Activated CD4-positive, alpha-beta T cell treated with anti-CD3 and anti-CD28 coated beads for 36 hours (primary cell): ENCODE measurements around the gene MICU2. TPM values are rescaled to one million over a fixed set of nuclear protein-coding genes. Genes with fewer than 3 reads are reported as not detected.

Source experiments
- ATAC-seq: fragments of 200-7000 bp; cut with Tn5 transposase; one replicate; pipeline ENCODE4 v1.10.0; 2021; ENCODE audit warnings: mild to moderate bottlenecking, moderate library complexity
- CTCF ChIA-PET: fragments of 350-600 bp; sonication (Branson Sonifier 250); formaldehyde crosslinking; loops from one replicate; lab custom pipeline; 2021; ENCODE audit warnings: antibody characterized with exemption; lab: Charles Lee
- POLR2A ChIA-PET: fragments of 350-600 bp; sonication (Branson Sonifier 250); formaldehyde crosslinking; loops from one replicate; lab custom pipeline; 2021; ENCODE audit warnings: antibody characterized with exemption, inconsistent platforms; lab: Charles Lee
- DNase-seq: peaks from one replicate; pipeline ENCODE4 v3.0.0-alpha.2; 2020
- H3K27ac Mint-ChIP-seq: one replicate; pipeline ENCODE4 v1.8.0; 2021; ENCODE audit warnings: mixed read lengths
- H3K27me3 Mint-ChIP-seq: one replicate; pipeline ENCODE4 v1.8.0; 2021; ENCODE audit warnings: mixed read lengths
- H3K36me3 Mint-ChIP-seq: one replicate; pipeline ENCODE4 v1.8.0; 2021; ENCODE audit warnings: low read depth, mixed read lengths
- H3K4me1 Mint-ChIP-seq: one replicate; pipeline ENCODE4 v1.8.0; 2021; ENCODE audit warnings: mixed read lengths
- H3K4me3 Mint-ChIP-seq: one replicate; pipeline ENCODE4 v1.8.0; 2021; ENCODE audit warnings: mild to moderate bottlenecking, moderate library complexity, mixed read lengths
- H3K9me3 Mint-ChIP-seq: one replicate; pipeline ENCODE4 v1.8.0; 2021; ENCODE audit warnings: low read depth, mixed read lengths
- intact Hi-C, 2 experiments: fragments of 100-400 bp; cut with DNase I in 1 of 2; cut with micrococcal nuclease in 1 of 2; formaldehyde crosslinking; loops; one replicate each; pipeline versions ENCODE4 v1.14.2 to v1.15.1; 2022 to 2024; cut with DNase I, micrococcal nuclease
- total RNA-seq, 2 experiments: library from RNA; stranded (reverse); gene quantifications; one replicate each; pipeline ENCODE4 v1.2.3, GENCODE V29; 2021

MICU2 gene
- total RNA-seq, 2 experiments from 2014 or later: 28.4 to 28.7 TPM

GRCh38 chr13:21486322-21486721 is 117.6 kb downstream of the MICU2 start:
- Mint-ChIP-seq H3K9me3 (peaks cover 25% of the 10 kb centered on the region), H3K27me3 (no peaks in the 10 kb centered on the region), H3K4me1 (no peaks in the 10 kb centered on the region), H3K4me3 (no peak overlapping the region), H3K27ac (no peak overlapping the region), H3K36me3 (peaks cover 24% of the 10 kb centered on the region)
- no peak for ATAC-seq
- intact Hi-C loops: no loop called here
- ChIA-PET CTCF (no interaction called here), POLR2A (no interaction called here)
- no peak for DNase-seq

DNA sequence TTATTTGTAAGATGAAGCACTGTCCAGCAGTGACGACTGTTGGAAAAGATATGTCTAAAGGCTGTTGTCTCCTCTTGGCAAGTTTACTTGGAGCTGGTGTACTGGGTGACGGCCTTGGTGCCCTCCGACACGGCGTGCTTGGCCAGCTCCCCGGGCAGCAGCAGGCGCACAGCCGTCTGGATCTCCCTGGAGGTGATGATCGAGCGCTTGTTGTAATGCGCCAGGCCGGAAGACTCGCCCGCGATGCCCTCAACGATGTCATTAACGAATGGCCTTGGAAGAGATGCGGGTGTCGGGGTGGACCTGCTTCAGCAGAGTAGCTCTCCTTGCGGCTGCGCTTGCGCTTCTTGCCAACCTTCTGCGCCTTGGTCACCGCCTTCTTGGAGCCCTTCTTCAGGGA is 120.2 kb downstream of the MICU2 start:
- Mint-ChIP-seq H3K4me3 (no peak overlapping the region), H3K9me3 (peaks cover 13% of the 10 kb centered on the region), H3K4me1 (peaks cover under 1% of the 10 kb centered on the region), H3K27me3 (no peaks in the 10 kb centered on the region), H3K27ac (no peak overlapping the region), H3K36me3 (peaks cover 5% of the 10 kb centered on the region)
- ChIA-PET POLR2A (no interaction called here), CTCF (no interaction called here)
- intact Hi-C loops: no loop called here
- ATAC-seq (no peak), DNase-seq (no peak)

GRCh38 chr13:21481359-21481758 is 122.6 kb downstream of the MICU2 start:
- Mint-ChIP-seq H3K4me3 (no peak overlapping the region), H3K27ac (no peak overlapping the region), H3K27me3 (no peaks in the 10 kb centered on the region), H3K36me3 (no peaks in the 10 kb centered on the region), H3K4me1 (peaks cover 8% of the 10 kb centered on the region), H3K9me3 (peaks cover 5% of the 10 kb centered on the region)
- ChIA-PET CTCF (interaction anchor here (6.5 kb wide), 1 partner anchor 184 kb away, joined by 90 read pairs; no protein-coding TSS in a partner anchor), POLR2A (no interaction called here)
- intact Hi-C loops: no loop called here
- ATAC-seq (no peak), DNase-seq (no peak)

- Mint-ChIP-seq H3K36me3 (no peaks in the 10 kb centered on the region), H3K27me3 (no peaks in the 10 kb centered on the region), H3K9me3 (no peaks in the 10 kb centered on the region), H3K4me3 (no peak overlapping the region), H3K4me1 (peaks cover 8% of the 10 kb centered on the region), H3K27ac (no peak overlapping the region)
- ATAC-seq (no peak), DNase-seq (peak; percentile 51)
- ChIA-PET POLR2A (no interaction called here), CTCF (interaction anchor here (0.7 to 6.5 kb wide), 9 partner anchors 11 to 535 kb away, joined by 3 to 90 read pairs (median 4); partner anchors contain the start of genes MRPL57 and SKA3)
- intact Hi-C loops: loop anchor here (1.0 to 10.0 kb wide), 8 partner anchors 182 to 982 kb away; partner anchors contain the start of genes MRPL57 (in 2 of the 2), SKA3 (in 2 of the 2) and CRYL1 (in 1 of the 2)
These were observed 124.8 kb downstream of the MICU2 start for GRCh38 chr13:21478881-21479808.

DNA sequence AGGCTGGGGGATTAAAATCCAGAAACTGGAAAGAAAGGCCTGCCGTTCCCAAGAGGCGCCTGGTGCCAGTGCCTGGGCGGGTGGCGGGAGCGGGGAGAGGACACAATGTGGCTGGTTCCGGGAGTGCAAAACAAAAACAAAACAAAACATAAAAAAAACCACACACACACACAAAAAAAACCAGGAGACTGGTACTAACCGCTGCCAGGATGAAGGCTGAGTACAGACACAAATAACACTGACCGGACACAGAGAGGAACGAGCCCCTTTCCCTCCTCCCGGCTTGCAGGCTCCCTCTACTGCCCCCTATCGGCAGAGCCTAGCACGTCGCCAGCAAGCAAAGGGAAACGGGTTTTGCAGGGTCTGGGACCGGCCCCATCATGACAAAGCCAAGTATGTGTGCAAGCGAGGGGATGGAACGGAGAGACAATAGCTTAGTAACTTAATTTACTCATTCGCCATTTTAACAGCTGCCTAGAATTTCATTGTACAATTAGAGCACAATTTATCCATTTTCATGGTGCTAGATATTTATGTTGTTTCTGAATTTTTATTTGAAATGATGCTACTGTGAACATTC is 127.0 kb downstream of the MICU2 start:
- ATAC-seq (peak; percentile 96), DNase-seq (peak; percentile 91)
- Mint-ChIP-seq H3K4me3 (peak overlapping the region; percentile 78), H3K4me1 (peaks cover 8% of the 10 kb centered on the region), H3K27ac (peak overlapping the region; percentile 52), H3K27me3 (no peaks in the 10 kb centered on the region), H3K9me3 (no peaks in the 10 kb centered on the region), H3K36me3 (no peaks in the 10 kb centered on the region)
- CTCF ChIA-PET: interaction anchor here (0.5 to 6.5 kb wide), 48 partner anchors 9 to 772 kb away, joined by 3 to 90 read pairs (median 4); partner anchors contain the start of genes MICU2, MRPL57, SKA3 and ZDHHC20
- intact Hi-C loops: loop anchor here (1.0 to 10.0 kb wide), 4 partner anchors 18 to 980 kb away; partner anchors contain the start of genes ZDHHC20 (in 2 of the 2), CRYL1 (in 1 of the 2), MRPL57 (in 1 of the 2) and SKA3 (in 1 of the 2)
- POLR2A ChIA-PET: interaction anchor here (0.6 to 0.9 kb wide), 2 partner anchors 159 to 300 kb away, joined by 4 to 5 read pairs; partner anchors contain the start of genes MRPL57 and SKA3

- no peaks in the 10 kb centered on the region for H3K36me3 Mint-ChIP-seq
- ChIA-PET POLR2A (no interaction called here), CTCF (interaction anchor here (0.5 kb wide), 1 partner anchor 484 kb away, joined by 4 read pairs; no protein-coding TSS in a partner anchor)
- H3K9me3 Mint-ChIP-seq: peaks cover 4% of the 10 kb centered on the region
- no peaks in the 10 kb centered on the region for H3K27me3 Mint-ChIP-seq
- intact Hi-C loops: loop anchor here (5.0 to 10.0 kb wide), 3 partner anchors 300 to 978 kb away; partner anchors contain the start of genes CRYL1 (in 1 of the 2), MRPL57 (in 1 of the 2) and SKA3 (in 1 of the 2)
- no peak overlapping the region for H3K4me3 Mint-ChIP-seq
- DNase-seq (no peak), ATAC-seq (no peak)
- peaks cover 8% of the 10 kb centered on the region for H3K4me1 Mint-ChIP-seq
- no peak overlapping the region for H3K27ac Mint-ChIP-seq
These were observed 128.9 kb downstream of the MICU2 start for GRCh38 chr13:21475115-21475514.

GRCh38 chr13:21470785-21471184 is 133.2 kb downstream of the MICU2 start:
- H3K36me3 Mint-ChIP-seq: no peaks in the 10 kb centered on the region
- CTCF ChIA-PET: interaction anchor here (1.0 kb wide), 1 partner anchor 339 kb away, joined by 3 read pairs; no protein-coding TSS in a partner anchor

GRCh38 chr13:21466527-21466926 is 137.4 kb downstream of the MICU2 start:
- Mint-ChIP-seq H3K9me3 (peaks cover 3% of the 10 kb centered on the region), H3K27ac (no peak overlapping the region), H3K27me3 (no peaks in the 10 kb centered on the region), H3K36me3 (no peaks in the 10 kb centered on the region), H3K4me3 (no peak overlapping the region), H3K4me1 (no peaks in the 10 kb centered on the region)
- intact Hi-C loops: no loop called here
- ChIA-PET CTCF (no interaction called here), POLR2A (no interaction called here)
- DNase-seq (no peak), ATAC-seq (no peak)

More at GRCh38 chr13:21470785-21471184, 133.2 kb downstream of the MICU2 start:
- Mint-ChIP-seq H3K4me3 (no peak overlapping the region), H3K4me1 (no peaks in the 10 kb centered on the region), H3K27me3 (no peaks in the 10 kb centered on the region), H3K9me3 (peaks cover 4% of the 10 kb centered on the region), H3K27ac (no peak overlapping the region)
- intact Hi-C loops: loop anchor here (10.0 kb wide), 2 partner anchors 296 to 946 kb away; partner anchors contain the start of genes CRYL1 (in 1 of the 2), MRPL57 (in 1 of the 2) and SKA3 (in 1 of the 2)
- no peak for DNase-seq
- POLR2A ChIA-PET: interaction anchor here (0.6 kb wide), 1 partner anchor 45 kb away, joined by 3 read pairs; no protein-coding TSS in a partner anchor
- ATAC-seq: no peak

DNA sequence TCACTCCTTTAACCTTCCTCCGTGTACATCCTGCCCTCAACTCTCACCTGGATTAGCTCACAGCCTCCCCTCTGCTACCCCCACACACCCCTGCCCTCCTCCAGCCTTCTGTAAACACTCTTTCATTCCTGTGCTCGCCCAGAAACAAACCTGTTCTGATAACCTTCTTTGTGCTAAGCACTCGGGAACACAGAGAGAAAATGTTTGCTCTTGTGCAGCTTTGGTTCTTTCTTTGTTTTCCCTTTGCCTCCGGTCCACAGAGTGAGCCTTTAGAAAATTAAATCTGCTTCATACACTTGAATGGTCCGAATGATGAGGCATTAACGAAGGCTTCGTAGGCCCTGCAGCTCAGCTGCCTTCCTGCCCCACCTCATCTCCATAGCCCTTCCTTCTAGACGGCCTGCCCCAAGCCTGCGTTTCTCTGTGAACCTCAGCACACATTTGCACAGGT is 138.2 kb downstream of the MICU2 start:
- DNase-seq (no peak), ATAC-seq (no peak)
- intact Hi-C loops: no loop called here
- POLR2A ChIA-PET: no interaction called here
- Mint-ChIP-seq H3K27ac (no peak overlapping the region), H3K9me3 (peaks cover 1% of the 10 kb centered on the region), H3K4me3 (no peak overlapping the region), H3K4me1 (no peaks in the 10 kb centered on the region), H3K27me3 (no peaks in the 10 kb centered on the region), H3K36me3 (no peaks in the 10 kb centered on the region)
- CTCF ChIA-PET: interaction anchor here (1.1 to 1.7 kb wide), 2 partner anchors 11 to 32 kb away, joined by 3 to 4 read pairs; no protein-coding TSS in a partner anchor

GRCh38 chr13:21463424-21463823 is 140.5 kb downstream of the MICU2 start:
- DNase-seq (no peak), ATAC-seq (no peak)
- no peaks in the 10 kb centered on the region for H3K9me3 Mint-ChIP-seq
- H3K4me3 Mint-ChIP-seq: no peak overlapping the region
- POLR2A ChIA-PET: interaction anchor here (0.7 kb wide), 1 partner anchor 389 kb away, joined by 3 read pairs; no protein-coding TSS in a partner anchor
- H3K27ac Mint-ChIP-seq: no peak overlapping the region
- H3K4me1 Mint-ChIP-seq: no peaks in the 10 kb centered on the region
- H3K27me3 Mint-ChIP-seq: no peaks in the 10 kb centered on the region
- CTCF ChIA-PET: interaction anchor here (0.6 kb wide), 1 partner anchor 216 kb away, joined by 3 read pairs; no protein-coding TSS in a partner anchor
- no peaks in the 10 kb centered on the region for H3K36me3 Mint-ChIP-seq
- intact Hi-C loops: no loop called here
